Gastrocnemius medialis (tissue), 4 donors: ENCODE results near the gene SLC46A3.

ENCODE experiments used
- POLR2A ChIP-seq, 2 donors: fragments of 450-650 bp; IDR thresholded peaks; one replicate each; pipeline ENCODE4 v1.6.1; 2017; ENCODE audit warnings: antibody characterized with exemption in 2 of 2, mild to moderate bottlenecking in 2 of 2, moderate library complexity in 2 of 2
- TF ChIP-seq, protein P1 (sequence below), 5 experiments: fragments of 450-650 bp in 3 of 5; fragments of 200-600 bp in 2 of 5; sonication (generic) in 2 of 5; IDR thresholded peaks in 4 of 5; conservative IDR thresholded peaks in 1 of 5; 1 replicate in 4 of 5; 2 replicates in 1 of 5; pipeline ENCODE4 v1.5.1; 2016 to 2019; ENCODE audit warnings: antibody characterized with exemption in 5 of 5, mild to moderate bottlenecking in 3 of 5, moderate library complexity in 3 of 5

DNA sequence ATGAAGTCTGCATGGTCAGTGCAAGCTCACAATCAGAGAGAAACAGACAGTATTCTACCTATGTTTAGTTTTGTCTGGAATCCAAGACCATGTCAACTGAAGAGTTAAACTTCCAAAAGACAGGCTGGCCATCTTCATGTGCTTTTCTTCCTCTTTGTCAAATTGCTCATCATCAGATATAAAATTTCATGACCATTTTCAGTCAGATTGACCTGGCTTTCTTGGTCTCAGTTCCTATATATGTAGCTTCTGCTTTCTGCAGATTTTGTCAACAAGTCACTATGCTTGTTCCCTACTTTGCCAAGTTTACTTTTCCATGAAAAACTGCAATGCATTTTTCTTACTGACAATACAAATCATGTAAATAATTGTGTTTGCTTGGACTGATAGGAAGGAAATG, 13.9 kb downstream of the SLC46A3 start:
- TF ChIP-seq, protein P1, sequence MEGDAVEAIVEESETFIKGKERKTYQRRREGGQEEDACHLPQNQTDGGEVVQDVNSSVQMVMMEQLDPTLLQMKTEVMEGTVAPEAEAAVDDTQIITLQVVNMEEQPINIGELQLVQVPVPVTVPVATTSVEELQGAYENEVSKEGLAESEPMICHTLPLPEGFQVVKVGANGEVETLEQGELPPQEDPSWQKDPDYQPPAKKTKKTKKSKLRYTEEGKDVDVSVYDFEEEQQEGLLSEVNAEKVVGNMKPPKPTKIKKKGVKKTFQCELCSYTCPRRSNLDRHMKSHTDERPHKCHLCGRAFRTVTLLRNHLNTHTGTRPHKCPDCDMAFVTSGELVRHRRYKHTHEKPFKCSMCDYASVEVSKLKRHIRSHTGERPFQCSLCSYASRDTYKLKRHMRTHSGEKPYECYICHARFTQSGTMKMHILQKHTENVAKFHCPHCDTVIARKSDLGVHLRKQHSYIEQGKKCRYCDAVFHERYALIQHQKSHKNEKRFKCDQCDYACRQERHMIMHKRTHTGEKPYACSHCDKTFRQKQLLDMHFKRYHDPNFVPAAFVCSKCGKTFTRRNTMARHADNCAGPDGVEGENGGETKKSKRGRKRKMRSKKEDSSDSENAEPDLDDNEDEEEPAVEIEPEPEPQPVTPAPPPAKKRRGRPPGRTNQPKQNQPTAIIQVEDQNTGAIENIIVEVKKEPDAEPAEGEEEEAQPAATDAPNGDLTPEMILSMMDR (IDR thresholded peaks at IDR 0.05 in 4 of 5, conservative IDR thresholded peaks at IDR 0.05 in 1 of 5) = no peak
- TF ChIP-seq POLR2A (IDR thresholded peaks at IDR 0.05) = no peak
